Muscle layer of duodenum (tissue), 2 donors: Measurements from ENCODE around the gene RTP1.
"Not testable (repeated sequence)": the region's sequence is repeated elsewhere in the genome, so short reads cannot be mapped to it uniquely, and the experiment has no call there.

Experiments used
- H3K27ac ChIP-seq: one replicate; pipeline ENCODE4 v1.7.0; 2013; ENCODE audit warnings: mild to moderate bottlenecking, low read length
- H3K27me3 ChIP-seq: one replicate; pipeline ENCODE4 v1.7.0; 2013; ENCODE audit warnings: low read depth, mild to moderate bottlenecking, control low read depth, low read length
- H3K36me3 ChIP-seq, 2 donors: one replicate each; pipeline ENCODE4 v1.7.0; 2013; ENCODE audit warnings: low read length in 2 of 2, control low read depth in 1 of 2, mild to moderate bottlenecking in 1 of 2; ENCODE audit not compliant: insufficient read depth in 2 of 2, control insufficient read depth in 1 of 2
- H3K4me1 ChIP-seq, 2 donors: one replicate each; pipeline ENCODE4 v1.7.0; 2013; ENCODE audit warnings: low read length in 2 of 2, mild to moderate bottlenecking in 2 of 2, control low read depth in 1 of 2, moderate library complexity in 1 of 2; ENCODE audit not compliant: insufficient read depth in 2 of 2, control insufficient read depth in 1 of 2
- H3K4me3 ChIP-seq, 2 donors: one replicate each; pipeline ENCODE4 v1.7.0; 2013; ENCODE audit warnings: low read length in 2 of 2, low read depth in 1 of 2, mild to moderate bottlenecking in 1 of 2
- H3K9me3 ChIP-seq, 2 donors: one replicate each; pipeline ENCODE4 v1.7.0; 2013; ENCODE audit warnings: low read length in 2 of 2, control low read depth in 1 of 2, mild to moderate bottlenecking in 1 of 2; ENCODE audit not compliant: control insufficient read depth in 1 of 2
- donor health status: healthy.

RTP1 gene

DNA sequence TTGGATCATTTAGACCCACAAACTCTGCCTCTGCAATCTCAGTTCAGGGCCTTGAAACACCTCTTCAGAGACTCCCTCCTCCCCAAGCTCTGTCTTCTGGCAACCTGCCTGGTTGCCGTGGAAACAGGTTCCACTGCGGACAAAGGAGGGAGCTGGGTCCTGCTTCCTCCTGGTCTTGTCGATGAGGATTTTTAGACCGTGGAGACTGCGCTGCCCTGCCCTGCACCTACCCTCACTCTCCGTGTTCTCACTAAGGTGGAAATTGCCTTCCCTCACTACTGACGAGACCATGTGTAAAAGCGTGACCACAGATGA is at the start of gene RTP1:
Gene RTP1 (plus strand): TSS at position 152 of the 315 bp plus-strand sequence. CDS start 30 bp downstream, at position 182.
- Histone ChIP-seq H3K27ac (no peak within 1 kb of the TSS), H3K4me3 (no peak within 1 kb of the TSS), H3K36me3 (no peaks in the 10 kb centered on the region), H3K9me3 (no peaks in the 10 kb centered on the region), H3K27me3 (no peaks in the 10 kb centered on the region), H3K4me1 (peaks cover 0 to 8% of the 10 kb centered on the region in 2 donors)

DNA sequence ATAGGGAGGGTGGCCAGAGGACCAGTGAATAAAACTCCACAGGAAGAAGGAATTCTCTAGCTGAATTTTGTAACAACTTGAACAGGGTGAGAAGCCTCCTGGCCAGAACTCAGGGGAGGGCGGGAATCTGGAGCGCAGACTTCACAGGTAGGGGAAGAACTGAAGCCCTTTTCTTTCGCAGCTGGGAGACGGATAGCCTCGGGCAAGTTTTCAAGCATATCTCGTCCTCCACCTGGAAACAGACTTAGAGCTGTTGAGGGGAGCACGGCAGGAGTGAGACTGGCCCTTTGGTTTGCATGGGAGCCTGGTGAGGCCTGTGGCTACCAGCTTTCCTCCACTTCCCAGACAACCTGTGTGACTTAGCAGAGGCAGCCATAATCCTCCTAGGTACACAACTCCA is 47.1 kb upstream of the RTP1 start:
- Histone ChIP-seq H3K27ac (no peak overlapping the region), H3K9me3 (no peaks in the 10 kb centered on the region), H3K36me3 (no peaks in the 10 kb centered on the region), H3K27me3 (no peaks in the 10 kb centered on the region), H3K4me1 (no peaks in the 10 kb centered on the region), H3K4me3 (no peak overlapping the region)

- Histone ChIP-seq H3K4me3 (no peak overlapping the region), H3K27ac (no peak overlapping the region), H3K4me1 (no peaks in the 10 kb centered on the region), H3K36me3 (no peaks in the 10 kb centered on the region), H3K9me3 (no peaks in the 10 kb centered on the region), H3K27me3 (no peaks in the 10 kb centered on the region)
These were observed 46.7 kb upstream of the RTP1 start for GRCh38 chr3:187150599-187150998.

- Histone ChIP-seq H3K9me3 (peaks cover 0 to 6% of the 10 kb centered on the region in 2 donors), H3K27me3 (no peaks in the 10 kb centered on the region), H3K4me3 (no peak overlapping the region), H3K36me3 (no peaks in the 10 kb centered on the region), H3K4me1 (no peaks in the 10 kb centered on the region), H3K27ac (no peak overlapping the region)
These were observed 35.7 kb upstream of the RTP1 start for GRCh38 chr3:187161556-187161955.

DNA sequence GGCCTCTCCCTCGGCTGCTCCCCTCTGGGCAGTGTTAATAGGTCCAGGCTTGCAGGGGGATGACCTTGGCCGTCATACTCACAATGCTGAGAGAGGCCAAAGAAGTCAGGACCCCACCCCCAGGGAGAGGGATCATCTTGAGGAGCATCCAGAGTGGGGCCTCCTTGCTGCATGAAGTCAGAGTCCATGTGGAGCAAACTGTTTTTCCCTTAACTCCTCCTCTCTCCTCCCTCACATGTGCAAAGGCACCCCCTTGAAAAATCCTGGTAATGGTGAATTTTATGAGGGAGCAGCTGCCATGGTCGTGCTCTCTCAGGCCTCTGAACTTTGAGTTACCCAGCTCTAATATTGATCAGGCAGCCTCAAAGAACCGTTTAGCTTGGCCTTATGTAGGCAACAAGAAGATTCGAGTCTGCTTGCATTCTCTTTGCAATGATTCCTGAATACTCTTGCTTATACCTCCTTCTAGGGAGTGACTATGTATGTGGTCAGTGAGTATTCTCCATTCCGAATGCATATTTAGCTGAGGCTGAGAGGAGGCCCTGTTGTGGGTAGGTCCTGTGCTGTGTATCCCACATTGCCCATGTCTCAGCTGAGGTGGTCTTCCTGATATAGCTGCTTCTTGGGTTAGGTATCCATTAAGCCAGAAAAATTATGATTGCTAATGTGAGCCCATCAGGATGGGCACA is 34.9 kb upstream of the RTP1 start:
- Histone ChIP-seq H3K27ac (no peak overlapping the region), H3K4me3 (no peak overlapping the region), H3K36me3 (no peaks in the 10 kb centered on the region), H3K27me3 (no peaks in the 10 kb centered on the region), H3K9me3 (peaks cover 0 to 6% of the 10 kb centered on the region in 2 donors), H3K4me1 (no peaks in the 10 kb centered on the region)

- no peaks in the 10 kb centered on the region for H3K9me3 ChIP-seq
- no peak overlapping the region for H3K27ac ChIP-seq
- no peaks in the 10 kb centered on the region for H3K27me3 ChIP-seq
- H3K4me3 ChIP-seq: no peak overlapping the region
- no peaks in the 10 kb centered on the region for H3K36me3 ChIP-seq
- no peaks in the 10 kb centered on the region for H3K4me1 ChIP-seq
These were observed 32.1 kb upstream of the RTP1 start for GRCh38 chr3:187165144-187165543.

DNA sequence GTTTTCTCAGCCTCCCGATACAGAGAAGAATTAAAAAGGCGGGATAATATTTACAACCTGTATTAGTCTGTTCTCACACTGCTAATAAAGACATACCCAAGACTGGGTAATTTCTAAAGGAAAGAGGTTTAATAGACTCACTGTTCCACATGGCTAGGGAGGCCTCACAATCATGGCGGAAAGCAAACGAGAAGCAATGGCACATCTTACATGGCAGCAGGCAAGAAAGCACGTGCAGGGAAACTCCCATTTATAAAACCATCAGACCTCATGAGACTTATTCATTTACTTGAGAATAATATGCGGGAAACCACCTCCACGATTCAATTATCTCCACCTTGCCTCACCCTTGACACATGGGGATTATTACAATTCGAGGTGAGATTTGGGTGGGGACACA is 30.5 kb upstream of the RTP1 start:
- H3K27me3 ChIP-seq: no peaks in the 10 kb centered on the region
- H3K27ac ChIP-seq: no peak overlapping the region
- H3K36me3 ChIP-seq: no peaks in the 10 kb centered on the region
- H3K4me3 ChIP-seq: no peak overlapping the region
- no peaks in the 10 kb centered on the region for H3K9me3 ChIP-seq
- H3K4me1 ChIP-seq: no peaks in the 10 kb centered on the region

- no peaks in the 10 kb centered on the region for H3K9me3 ChIP-seq
- H3K36me3 ChIP-seq: no peaks in the 10 kb centered on the region
- no peaks in the 10 kb centered on the region for H3K4me1 ChIP-seq
- no peak overlapping the region for H3K4me3 ChIP-seq
- no peaks in the 10 kb centered on the region for H3K27me3 ChIP-seq
- H3K27ac ChIP-seq: no peak overlapping the region
These were observed 29.5 kb upstream of the RTP1 start for GRCh38 chr3:187167777-187168176.

GRCh38 chr3:187169231-187169960 is 27.9 kb upstream of the RTP1 start:
- H3K4me3 ChIP-seq: no peak overlapping the region
- H3K4me1 ChIP-seq: peaks cover 0 to 5% of the 10 kb centered on the region in 2 donors
- no peak overlapping the region for H3K27ac ChIP-seq
- H3K9me3 ChIP-seq: no peaks in the 10 kb centered on the region
- no peaks in the 10 kb centered on the region for H3K36me3 ChIP-seq
- no peaks in the 10 kb centered on the region for H3K27me3 ChIP-seq

- H3K27ac ChIP-seq, H3K9me3 ChIP-seq, H3K4me3 ChIP-seq, H3K4me1 ChIP-seq, H3K36me3 ChIP-seq, H3K27me3 ChIP-seq: not testable (repeated sequence)
These were observed 26.4 kb upstream of the RTP1 start for GRCh38 chr3:187170911-187171310.

- H3K36me3 ChIP-seq: no peaks in the 10 kb centered on the region
- no peak overlapping the region for H3K27ac ChIP-seq
- H3K4me1 ChIP-seq: peaks cover 0 to 5% of the 10 kb centered on the region in 2 donors
- no peaks in the 10 kb centered on the region for H3K27me3 ChIP-seq
- no peak overlapping the region for H3K4me3 ChIP-seq
- no peaks in the 10 kb centered on the region for H3K9me3 ChIP-seq
These were observed 24.4 kb upstream of the RTP1 start for GRCh38 chr3:187172929-187173328.
